Small intestine (tissue), 7 donors: Measurements from ENCODE around the gene PRKAG2. TPM values are rescaled to one million over a fixed set of nuclear protein-coding genes. Genes with fewer than 3 reads are reported as not detected.

Source experiments
- DNase-seq, 2 donors: peaks; one replicate each; pipeline versions ENCODE4 v3.0.0 to v3.0.0-alpha.2; 2013
- FAIRE-seq: peaks from 2 replicates; lab custom pipeline; 2012; peaks lifted over from hg19 to GRCh38; lab: Jason Lieb, UNC
- H3K27ac ChIP-seq, 3 donors: one replicate each; pipeline ENCODE4 v1.5.1; 2013; ENCODE audit warnings: low read length in 2 of 3, mild to moderate bottlenecking in 2 of 3, control low read depth in 1 of 3, inconsistent platforms in 1 of 3, low read depth in 1 of 3, moderate library complexity in 1 of 3
- H3K27me3 ChIP-seq, 3 donors: one replicate each; pipeline ENCODE4 v1.6.1; 2013; ENCODE audit warnings: low read length in 3 of 3, inconsistent platforms in 1 of 3; ENCODE audit not compliant: control insufficient read depth in 3 of 3, insufficient read depth in 3 of 3
- H3K36me3 ChIP-seq, 3 donors: one replicate each; pipeline ENCODE4 v1.6.1; 2013; ENCODE audit warnings: low read length in 3 of 3, inconsistent platforms in 1 of 3, low read depth in 1 of 3, mild to moderate bottlenecking in 1 of 3, moderate library complexity in 1 of 3; ENCODE audit not compliant: control insufficient read depth in 3 of 3, insufficient read depth in 2 of 3
- H3K4me1 ChIP-seq, 3 donors: one replicate each; pipeline ENCODE4 v1.6.1; 2013; ENCODE audit warnings: low read length in 2 of 3, inconsistent platforms in 1 of 3, low read depth in 1 of 3, mild to moderate bottlenecking in 1 of 3, moderate library complexity in 1 of 3; ENCODE audit not compliant: control insufficient read depth in 3 of 3, insufficient read depth in 2 of 3
- H3K4me3 ChIP-seq, 3 donors: one replicate each; pipeline ENCODE4 v1.5.1; 2013; ENCODE audit warnings: low read length in 3 of 3, control low read depth in 1 of 3, inconsistent platforms in 1 of 3, low read depth in 1 of 3, mild to moderate bottlenecking in 1 of 3, moderate library complexity in 1 of 3
- H3K9me3 ChIP-seq, 2 donors: one replicate each; pipeline ENCODE4 v1.6.1; 2013; ENCODE audit warnings: low read depth in 1 of 2, low read length in 1 of 2; ENCODE audit not compliant: control insufficient read depth in 2 of 2, insufficient read depth in 1 of 2
- WGBS, 3 donors: extraction: QIAGEN DNeasy Blood & Tissue Kit; methylation state at CpG; one replicate each; pipeline ENCODE4 v1.1.7; 2013; 5-methylcytosine and 5-hydroxymethylcytosine counted together
- polyA plus RNA-seq, 4 donors: library from polyadenylated mRNA; stranded (reverse) in 3 of 4; unstranded in 1 of 4; fragments of 200-250 nt in 3 of 4; fragments of 120-200 nt in 1 of 4; gene quantifications; one replicate each; pipeline versions ENCODE4 v1.2.1 to v1.2.3, GENCODE V29; 2013
- donor health status: healthy with polysubstance abuse.
- donor health status: control.
- donor health status: control.
- donor health status: Bipolar disorder and iron deficiency.
- donor health status: healthy.

The PRKAG2 gene
- polyA plus RNA-seq, 4 donors: 26.3 to 57.9 (median 49.4) TPM

DNA sequence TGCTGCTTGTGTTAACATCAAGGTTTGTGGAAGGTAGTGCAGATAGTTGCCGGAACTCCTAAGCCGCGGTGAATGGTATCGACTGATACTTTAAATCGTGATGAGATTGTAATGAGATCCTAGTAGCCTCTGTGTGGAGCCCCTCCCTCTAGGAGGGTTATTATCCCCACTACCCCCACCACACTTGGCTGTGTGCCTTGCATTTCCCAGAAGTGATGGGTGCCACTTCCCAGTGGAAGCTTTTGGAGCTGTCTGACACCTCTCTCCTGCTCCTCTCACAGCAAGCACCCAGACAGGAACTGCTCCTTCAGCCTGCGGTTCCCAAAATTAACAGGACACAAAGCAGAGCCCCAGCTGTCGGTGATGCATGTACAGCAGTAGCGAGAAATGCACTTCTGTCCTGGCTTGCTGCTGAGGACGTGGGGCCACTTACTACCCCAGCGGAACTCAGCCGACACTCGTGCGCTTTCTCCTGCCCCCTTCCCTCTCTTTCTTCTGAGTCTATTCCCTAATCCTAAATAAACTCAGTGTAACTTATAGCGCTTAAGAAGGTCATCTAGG is 52.5 kb downstream of the PRKAG2 start:
- no peaks in the 10 kb centered on the region for H3K9me3 ChIP-seq
- H3K27ac ChIP-seq: peak overlapping the region; percentile 76 to 93 (median 92)
- 41 to 44% (median 43%) methylated on average over 14 of the region's 14 CpGs for WGBS, 3 donors
- H3K36me3 ChIP-seq: peaks cover 0 to 18% (median 0%) of the 10 kb centered on the region in 3 donors
- no peak for FAIRE-seq
- H3K27me3 ChIP-seq: no peaks in the 10 kb centered on the region
- peak overlapping the region in 1 of 3 donors; percentile 5 for H3K4me3 ChIP-seq
- no peak for DNase-seq
- H3K4me1 ChIP-seq: peaks cover 10 to 57% (median 15%) of the 10 kb centered on the region in 3 donors

DNA sequence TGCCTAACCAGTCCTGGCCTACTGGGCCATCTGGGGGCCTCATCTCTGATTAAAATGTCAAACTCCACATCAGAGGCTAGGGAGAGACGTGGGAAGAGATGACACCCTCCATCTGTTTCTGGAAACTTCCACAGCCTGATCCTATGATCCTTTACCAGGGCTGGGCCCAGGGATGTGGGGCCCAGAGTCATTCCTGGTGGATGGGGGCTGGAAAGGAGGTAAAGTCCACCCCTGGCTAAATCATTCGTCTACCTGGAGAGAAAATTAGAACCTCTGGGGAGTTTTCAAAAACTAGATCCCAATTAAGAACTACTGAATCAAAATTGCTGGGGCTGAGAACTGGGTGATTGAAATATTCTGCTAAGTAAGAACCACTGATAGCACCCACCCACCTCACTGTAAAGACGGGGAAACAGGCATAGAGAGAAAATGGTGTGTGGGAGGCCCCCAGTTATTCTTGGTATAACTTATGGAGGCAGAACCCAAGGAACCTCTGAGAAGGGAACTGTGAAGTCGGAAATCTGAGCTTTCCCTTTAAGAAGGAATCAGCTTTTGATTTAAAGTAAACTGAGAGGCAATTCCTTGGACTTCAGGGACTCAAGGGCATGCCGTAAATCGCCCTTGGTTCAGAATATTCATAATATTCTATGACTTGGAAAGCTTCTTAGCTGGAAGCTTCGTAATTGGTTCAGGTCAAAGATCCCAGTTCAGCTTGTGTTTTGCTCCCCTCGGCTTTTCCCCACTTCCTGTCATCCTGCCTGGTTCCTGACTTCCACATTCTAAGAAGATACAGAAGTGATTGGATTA is 53.1 kb downstream of the PRKAG2 start:
- DNase-seq (peak; percentile 73 to 78), FAIRE-seq (no peak)
- peaks cover 10 to 64% (median 15%) of the 10 kb centered on the region in 3 donors for H3K4me1 ChIP-seq
- peak overlapping the region; percentile 76 to 93 (median 92) for H3K27ac ChIP-seq
- H3K4me3 ChIP-seq: peak overlapping the region in 1 of 3 donors; percentile 5
- H3K9me3 ChIP-seq: no peaks in the 10 kb centered on the region
- 15 to 42% (median 29%) methylated on average over 8 of the region's 8 CpGs for WGBS, 3 donors
- peaks cover 0 to 18% (median 0%) of the 10 kb centered on the region in 3 donors for H3K36me3 ChIP-seq
- H3K27me3 ChIP-seq: no peaks in the 10 kb centered on the region

DNA sequence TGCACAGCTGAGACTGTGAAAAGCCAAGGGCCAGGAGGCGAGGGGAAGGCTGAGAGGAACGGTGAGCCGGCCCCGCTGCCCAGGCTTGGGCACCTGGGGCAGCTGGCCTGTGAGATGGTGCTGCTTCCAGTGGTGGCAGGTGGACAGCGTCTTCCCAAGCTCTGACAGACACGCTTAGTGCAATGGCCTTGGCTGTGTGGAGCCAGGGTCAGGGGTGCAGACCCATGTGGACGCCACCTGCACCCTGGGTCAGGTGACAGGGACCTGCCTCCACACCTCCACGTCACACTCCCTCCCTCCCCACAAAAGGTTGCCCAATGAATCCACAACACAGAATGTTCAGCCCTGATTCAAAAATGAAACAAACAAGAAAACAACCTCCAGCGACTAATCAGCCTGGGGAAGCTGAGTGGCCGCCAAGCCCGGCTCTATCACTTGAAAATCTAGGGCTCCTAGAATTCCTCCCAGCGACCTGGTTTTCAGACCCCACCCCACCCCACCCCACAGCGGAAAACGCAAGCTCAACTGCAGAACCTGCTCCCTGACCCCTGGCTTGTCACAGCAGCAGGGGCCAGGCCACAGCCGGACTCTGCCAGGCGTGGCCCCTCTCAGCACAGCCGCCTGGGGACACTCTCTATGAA is 54.3 kb downstream of the PRKAG2 start:
- H3K36me3 ChIP-seq: peaks cover 0 to 19% (median 0%) of the 10 kb centered on the region in 3 donors
- no peaks in the 10 kb centered on the region for H3K9me3 ChIP-seq
- H3K4me1 ChIP-seq: peaks cover 10 to 74% (median 15%) of the 10 kb centered on the region in 3 donors
- 18 to 50% (median 30%) methylated on average over 14 to 17 of the region's 17 CpGs for WGBS, 3 donors
- peak overlapping the region; percentile 47 to 93 (median 92) for H3K27ac ChIP-seq
- H3K4me3 ChIP-seq: no peak overlapping the region
- FAIRE-seq (no peak), DNase-seq (peak; percentile 75 to 88)
- H3K27me3 ChIP-seq: no peaks in the 10 kb centered on the region

DNA sequence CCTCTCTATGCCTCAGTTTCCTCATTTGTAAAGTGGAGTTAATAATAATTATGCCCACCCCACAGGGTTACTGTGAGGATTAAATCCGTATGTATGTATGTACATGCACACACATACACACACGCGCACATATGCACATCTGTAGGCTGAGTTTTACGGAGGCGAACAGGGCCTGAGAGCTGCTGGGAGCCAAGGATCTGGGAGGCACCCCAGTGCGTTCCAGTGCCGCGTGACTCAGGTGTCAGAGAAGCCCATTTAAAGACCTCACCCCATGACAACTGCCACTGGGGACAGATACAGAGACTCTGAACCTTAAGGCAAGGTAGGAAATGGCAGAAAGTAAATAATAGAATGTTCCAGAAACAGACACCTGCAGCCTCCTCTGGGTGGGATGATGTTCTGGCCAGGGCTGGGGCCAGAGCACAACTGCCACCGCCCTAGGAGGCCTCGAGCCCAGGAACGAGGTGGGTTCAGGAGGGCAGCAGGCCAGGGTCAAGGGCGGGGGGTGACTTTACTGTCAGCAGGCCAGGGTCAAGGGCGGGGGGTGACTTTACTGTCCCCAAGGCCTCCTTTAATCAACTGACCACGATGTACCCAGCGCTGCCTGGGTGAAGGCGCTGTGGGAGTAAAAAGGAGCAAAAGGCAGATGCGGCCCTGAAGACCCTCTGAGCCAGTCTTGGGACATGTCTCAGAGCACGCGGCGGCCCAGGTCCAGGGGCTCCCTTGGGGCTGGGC is 54.9 kb downstream of the PRKAG2 start:
- Histone ChIP-seq H3K27me3 (no peaks in the 10 kb centered on the region), H3K4me3 (no peak overlapping the region), H3K4me1 (peaks cover 10 to 81% (median 15%) of the 10 kb centered on the region in 3 donors), H3K27ac (peak overlapping the region; percentile 47 to 93 (median 92)), H3K36me3 (peaks cover 0 to 18% (median 0%) of the 10 kb centered on the region in 3 donors), H3K9me3 (no peaks in the 10 kb centered on the region)
- FAIRE-seq: no peak
- no peak for DNase-seq
- 78 to 87% (median 85%) methylated on average over 20 of the region's 20 CpGs for WGBS, 3 donors

DNA sequence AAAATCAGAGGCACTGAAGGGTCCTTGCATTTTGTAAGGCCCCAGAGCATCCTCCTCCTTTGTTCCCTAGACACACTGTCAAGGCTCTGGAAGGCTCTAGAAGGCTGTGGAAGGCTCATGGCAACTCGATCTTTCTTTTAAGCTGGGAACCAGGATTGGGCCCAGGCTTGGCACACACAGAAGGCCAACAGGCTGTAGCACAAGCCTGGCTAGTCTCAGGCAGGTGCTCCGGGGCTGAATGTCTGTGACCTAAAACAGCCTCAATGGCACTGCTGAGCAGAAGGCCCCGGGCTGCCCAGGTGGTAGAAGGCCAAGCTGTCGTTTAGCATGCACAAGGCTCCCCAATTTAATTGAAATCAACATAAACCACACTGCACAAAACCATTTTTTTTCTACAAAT is 55.7 kb downstream of the PRKAG2 start:
- 70 to 84% (median 80%) methylated on average over 4 of the region's 4 CpGs for WGBS, 3 donors
- peaks cover 10 to 82% (median 15%) of the 10 kb centered on the region in 3 donors for H3K4me1 ChIP-seq
- DNase-seq (no peak), FAIRE-seq (no peak)
- no peaks in the 10 kb centered on the region for H3K27me3 ChIP-seq
- H3K27ac ChIP-seq: peak overlapping the region; percentile 47 to 93 (median 92)
- no peaks in the 10 kb centered on the region for H3K9me3 ChIP-seq
- peaks cover 0 to 25% (median 0%) of the 10 kb centered on the region in 3 donors for H3K36me3 ChIP-seq
- H3K4me3 ChIP-seq: no peak overlapping the region

DNA sequence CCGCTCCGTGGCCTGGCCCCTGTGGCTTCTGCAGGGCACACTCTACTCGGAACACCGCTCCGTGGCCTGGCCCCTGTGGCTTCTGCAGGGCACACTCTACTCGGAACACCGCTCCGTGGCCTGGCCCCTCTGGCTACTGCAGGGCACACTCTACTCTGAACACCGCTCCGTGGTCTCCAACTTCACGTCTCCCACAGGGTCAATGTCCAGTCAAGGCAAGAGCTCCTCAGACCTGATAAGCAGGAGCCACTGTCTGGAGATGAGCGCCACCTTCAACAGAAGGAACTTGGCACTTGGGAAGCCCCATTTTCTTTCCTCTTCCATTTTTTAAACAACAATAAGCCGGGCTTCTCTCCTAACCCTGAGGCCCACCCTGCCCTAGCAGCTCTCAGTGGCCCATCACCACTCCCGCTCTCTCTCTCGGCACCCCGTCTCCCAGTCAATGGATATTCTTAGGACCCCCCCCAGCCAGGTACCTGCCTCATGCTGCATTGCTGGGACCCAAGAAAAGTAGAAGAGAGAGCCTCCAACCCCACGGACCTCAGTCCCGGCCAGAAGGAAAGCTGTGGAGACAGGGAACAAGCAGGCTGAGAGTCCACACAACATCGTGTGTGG is 56.3 kb downstream of the PRKAG2 start:
- Histone ChIP-seq H3K4me3 (peak overlapping the region in 1 of 3 donors; percentile 1), H3K27ac (peak overlapping the region; percentile 47 to 93 (median 92)), H3K9me3 (no peaks in the 10 kb centered on the region), H3K4me1 (peaks cover 10 to 81% (median 14%) of the 10 kb centered on the region in 3 donors), H3K27me3 (no peaks in the 10 kb centered on the region), H3K36me3 (peaks cover 0 to 25% (median 0%) of the 10 kb centered on the region in 3 donors)
- FAIRE-seq (no peak), DNase-seq (peak in 1 of 2 donors; percentile 66)
- WGBS, 3 donors: 46 to 81% (median 60%) methylated on average over 11 to 16 of the region's 19 CpGs

DNA sequence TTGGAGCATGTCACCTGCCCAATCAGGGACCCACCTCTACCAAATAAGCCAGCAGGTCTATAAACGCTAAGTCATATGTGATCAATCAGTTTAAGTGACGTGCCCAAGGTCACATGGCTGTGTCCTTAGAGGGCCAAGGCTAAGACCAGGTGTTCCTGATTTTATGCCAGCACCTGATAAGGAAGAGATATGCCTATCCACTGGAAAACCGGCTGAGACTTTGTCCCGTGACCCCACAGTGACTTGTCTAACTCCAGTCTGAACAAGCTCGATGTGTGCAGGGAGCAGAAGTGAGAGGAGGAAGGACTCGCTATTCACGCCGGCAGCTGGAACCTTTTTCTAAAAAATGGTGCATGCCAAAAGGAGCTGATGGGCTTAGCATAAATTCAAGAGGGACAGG is 57.0 kb downstream of the PRKAG2 start:
- H3K9me3 ChIP-seq: no peaks in the 10 kb centered on the region
- peaks cover 8 to 82% (median 10%) of the 10 kb centered on the region in 3 donors for H3K4me1 ChIP-seq
- peak overlapping the region; percentile 71 to 93 (median 92) for H3K27ac ChIP-seq
- no peaks in the 10 kb centered on the region for H3K27me3 ChIP-seq
- DNase-seq (peak; percentile 94 to 100), FAIRE-seq (no peak)
- H3K36me3 ChIP-seq: peaks cover 0 to 30% (median 0%) of the 10 kb centered on the region in 3 donors
- WGBS, 3 donors: 18 to 46% (median 29%) methylated on average over 8 of the region's 8 CpGs
- peak overlapping the region in 1 of 3 donors; percentile 1 for H3K4me3 ChIP-seq
